Tibial artery (tissue), 4 donors: ENCODE measurements around the gene LPAR6.
A peak's percentile ranks its signal among the peaks of the same experiment; 100 is the strongest.
"Not testable (repeated sequence)": the region's sequence is repeated elsewhere in the genome, so short reads cannot be mapped to it uniquely, and the experiment has no call there.

Experiments used
- DNase-seq, 2 donors: peaks; one replicate each; pipeline ENCODE4 v3.0.0-alpha.2; 2019
- H3K27ac ChIP-seq, 2 donors: fragments of 200-600 bp; sonication (generic) in 1 of 2; 1 replicate in 1 of 2; 2 replicates in 1 of 2; pipeline ENCODE4 v1.5.1; 2018 to 2019; ENCODE audit warnings: mild to moderate bottlenecking in 1 of 2
- H3K27me3 ChIP-seq, 2 donors: fragments of 200-600 bp; sonication (generic) in 1 of 2; one replicate each; pipeline versions ENCODE4 v1.5.1 to v1.6.0; 2016 to 2019
- H3K36me3 ChIP-seq, 3 donors: fragments of 200-600 bp; sonication (generic) in 2 of 3; one replicate each; pipeline ENCODE4 v1.5.1; 2016 to 2019; ENCODE audit warnings: mild to moderate bottlenecking in 2 of 3
- H3K4me1 ChIP-seq, 4 donors: fragments of 200-600 bp; sonication (generic) in 2 of 4; 1 replicate in 3 of 4; 2 replicates in 1 of 4; pipeline ENCODE4 v1.5.1; 2016 to 2019
- H3K4me3 ChIP-seq, 2 donors: fragments of 200-600 bp; sonication (generic) in 1 of 2; 1 replicate in 1 of 2; 2 replicates in 1 of 2; pipeline ENCODE4 v1.5.1; 2018 to 2019; ENCODE audit warnings: mild to moderate bottlenecking in 2 of 2
- H3K9me3 ChIP-seq, 3 donors: fragments of 200-600 bp; sonication (generic) in 1 of 3; one replicate each; pipeline ENCODE4 v1.5.1; 2016 to 2019
- intact Hi-C: fragments of 100-400 bp; cut with DNase I; formaldehyde crosslinking; loops from one replicate; pipeline ENCODE4 v1.15.0; 2023; ENCODE audit warnings: low total_unique reads
- TF ChIP-seq, protein P1 (sequence below), 2 experiments: fragments of 200-600 bp in 1 of 2; fragments of 450-650 bp in 1 of 2; IDR thresholded peaks; one replicate each; pipeline ENCODE4 v1.5.1; 2017 to 2019; ENCODE audit warnings: antibody characterized with exemption in 2 of 2, mild to moderate bottlenecking in 1 of 2, moderate library complexity in 1 of 2

Gene LPAR6

DNA sequence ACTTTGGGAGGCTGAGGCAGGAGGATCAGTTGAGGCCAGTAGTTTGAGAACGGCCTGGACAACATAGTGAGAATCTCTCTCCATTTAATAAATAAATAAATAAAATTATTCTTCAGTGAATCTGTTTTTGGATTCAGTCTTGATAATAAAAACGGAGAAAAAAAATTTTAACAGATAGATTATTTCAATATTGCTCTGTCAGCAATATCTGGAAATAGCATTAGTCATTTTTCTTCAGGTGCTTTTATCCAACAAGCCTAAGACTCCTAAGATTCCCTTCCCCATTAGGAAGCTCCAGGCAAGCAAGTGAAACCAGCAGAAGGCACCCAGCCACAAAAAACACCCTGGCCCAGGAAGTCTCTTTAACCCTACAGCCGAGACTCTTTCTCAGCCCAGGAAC is 21.3 kb upstream of the LPAR6 start:
- Histone ChIP-seq H3K36me3 (no peaks in the 10 kb centered on the region), H3K27me3 (no peaks in the 10 kb centered on the region), H3K4me3 (no peak overlapping the region), H3K9me3 (no peaks in the 10 kb centered on the region), H3K4me1 (peaks cover 0 to 70% (median 28%) of the 10 kb centered on the region in 4 donors), H3K27ac (peak overlapping the region in 1 of 2 donors; percentile 18)
- no peak for DNase-seq
- intact Hi-C loops = no loop called here
- TF ChIP-seq, protein P1, sequence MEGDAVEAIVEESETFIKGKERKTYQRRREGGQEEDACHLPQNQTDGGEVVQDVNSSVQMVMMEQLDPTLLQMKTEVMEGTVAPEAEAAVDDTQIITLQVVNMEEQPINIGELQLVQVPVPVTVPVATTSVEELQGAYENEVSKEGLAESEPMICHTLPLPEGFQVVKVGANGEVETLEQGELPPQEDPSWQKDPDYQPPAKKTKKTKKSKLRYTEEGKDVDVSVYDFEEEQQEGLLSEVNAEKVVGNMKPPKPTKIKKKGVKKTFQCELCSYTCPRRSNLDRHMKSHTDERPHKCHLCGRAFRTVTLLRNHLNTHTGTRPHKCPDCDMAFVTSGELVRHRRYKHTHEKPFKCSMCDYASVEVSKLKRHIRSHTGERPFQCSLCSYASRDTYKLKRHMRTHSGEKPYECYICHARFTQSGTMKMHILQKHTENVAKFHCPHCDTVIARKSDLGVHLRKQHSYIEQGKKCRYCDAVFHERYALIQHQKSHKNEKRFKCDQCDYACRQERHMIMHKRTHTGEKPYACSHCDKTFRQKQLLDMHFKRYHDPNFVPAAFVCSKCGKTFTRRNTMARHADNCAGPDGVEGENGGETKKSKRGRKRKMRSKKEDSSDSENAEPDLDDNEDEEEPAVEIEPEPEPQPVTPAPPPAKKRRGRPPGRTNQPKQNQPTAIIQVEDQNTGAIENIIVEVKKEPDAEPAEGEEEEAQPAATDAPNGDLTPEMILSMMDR (IDR thresholded peaks at IDR 0.05) = no peak

DNA sequence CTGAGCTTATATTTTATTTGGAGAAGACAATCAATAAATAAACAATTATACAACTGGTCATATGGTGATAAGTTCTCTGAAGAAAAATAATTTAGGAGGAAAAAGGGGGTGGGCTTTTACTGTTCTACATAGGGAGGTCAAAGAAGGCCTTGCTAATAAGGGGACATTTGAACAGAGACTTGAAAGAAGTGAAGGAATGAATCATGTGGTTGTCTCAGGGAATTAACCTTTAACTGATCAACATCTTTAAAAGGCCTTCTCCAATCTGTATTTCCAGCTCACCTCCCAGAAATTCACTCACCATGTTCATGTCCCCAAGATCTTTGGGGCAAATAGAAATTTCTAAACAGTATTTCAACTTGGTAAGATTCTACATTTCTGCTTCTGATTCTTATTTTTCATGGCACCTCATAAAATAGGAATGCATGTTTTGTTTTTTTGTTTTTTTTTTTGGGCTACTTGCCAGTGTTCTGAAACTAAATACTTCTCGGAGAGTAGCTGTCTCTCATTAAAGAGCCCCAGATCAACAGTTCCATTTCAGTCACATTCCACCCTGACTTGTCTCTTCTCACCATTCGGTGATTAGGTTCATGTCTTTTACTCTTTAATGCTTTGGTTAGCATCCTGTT is 19.2 kb upstream of the LPAR6 start:
- Histone ChIP-seq H3K9me3 (no peaks in the 10 kb centered on the region), H3K27me3 (no peaks in the 10 kb centered on the region), H3K4me3 (no peak overlapping the region), H3K4me1 (peaks cover 0 to 62% (median 23%) of the 10 kb centered on the region in 4 donors), H3K27ac (peak overlapping the region; percentile 56 to 63), H3K36me3 (no peaks in the 10 kb centered on the region)
- DNase-seq = no peak
- intact Hi-C loops = no loop called here
- TF ChIP-seq, protein P1 (IDR thresholded peaks at IDR 0.05) = no peak

DNA sequence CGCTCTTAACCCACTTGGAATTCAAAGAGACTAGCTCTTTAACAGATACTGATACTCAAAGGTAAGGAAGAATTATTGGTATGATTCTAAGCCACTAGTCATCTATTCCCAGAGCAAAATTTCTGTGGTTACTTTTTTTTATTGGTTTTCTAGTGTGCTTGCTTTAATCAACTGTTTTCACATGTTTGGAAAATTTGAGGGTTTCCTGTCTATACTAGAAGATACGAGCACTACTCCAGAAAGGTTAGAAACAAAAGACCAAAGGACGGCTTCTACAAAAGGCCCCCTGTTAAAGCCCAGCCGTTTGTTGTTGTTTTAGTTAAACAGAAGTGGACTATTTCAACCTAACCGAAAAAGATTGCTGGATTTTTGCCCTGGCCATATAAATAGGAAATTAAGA is 18.5 kb upstream of the LPAR6 start:
- Histone ChIP-seq H3K4me1 (peaks cover 0 to 56% (median 16%) of the 10 kb centered on the region in 4 donors), H3K27ac (peak overlapping the region; percentile 56 to 63), H3K27me3 (no peaks in the 10 kb centered on the region), H3K36me3 (peaks cover 0 to 5% (median 0%) of the 10 kb centered on the region in 3 donors), H3K4me3 (no peak overlapping the region), H3K9me3 (no peaks in the 10 kb centered on the region)
- intact Hi-C loops = no loop called here
- no peak for DNase-seq
- TF ChIP-seq, protein P1 (IDR thresholded peaks at IDR 0.05) = no peak

DNA sequence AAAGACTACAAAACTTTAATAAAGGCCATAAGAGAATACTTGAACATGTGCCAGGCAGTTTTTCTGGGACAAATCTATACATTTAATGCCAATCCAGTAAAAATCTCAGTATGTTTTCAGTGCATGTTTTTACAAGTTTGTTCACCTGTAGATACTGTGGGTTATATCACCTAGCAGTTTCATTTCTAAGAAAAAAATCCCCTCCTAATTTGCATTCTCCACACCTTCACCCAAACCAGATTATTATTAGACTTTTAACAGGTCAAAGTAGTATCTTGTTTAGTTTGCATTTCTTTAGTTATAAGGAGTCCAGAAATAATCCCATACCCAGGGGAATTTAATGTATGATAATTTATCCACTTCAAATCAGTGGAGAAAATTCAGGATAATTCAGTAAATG is 17.0 kb upstream of the LPAR6 start:
- intact Hi-C loops = no loop called here
- Histone ChIP-seq H3K27ac (peak overlapping the region in 1 of 2 donors; percentile 56), H3K9me3 (no peaks in the 10 kb centered on the region), H3K4me1 (peaks cover 0 to 49% (median 14%) of the 10 kb centered on the region in 4 donors), H3K36me3 (peaks cover 0 to 5% (median 0%) of the 10 kb centered on the region in 3 donors), H3K4me3 (no peak overlapping the region), H3K27me3 (no peaks in the 10 kb centered on the region)
- TF ChIP-seq, protein P1 (IDR thresholded peaks at IDR 0.05) = no peak
- no peak for DNase-seq

DNA sequence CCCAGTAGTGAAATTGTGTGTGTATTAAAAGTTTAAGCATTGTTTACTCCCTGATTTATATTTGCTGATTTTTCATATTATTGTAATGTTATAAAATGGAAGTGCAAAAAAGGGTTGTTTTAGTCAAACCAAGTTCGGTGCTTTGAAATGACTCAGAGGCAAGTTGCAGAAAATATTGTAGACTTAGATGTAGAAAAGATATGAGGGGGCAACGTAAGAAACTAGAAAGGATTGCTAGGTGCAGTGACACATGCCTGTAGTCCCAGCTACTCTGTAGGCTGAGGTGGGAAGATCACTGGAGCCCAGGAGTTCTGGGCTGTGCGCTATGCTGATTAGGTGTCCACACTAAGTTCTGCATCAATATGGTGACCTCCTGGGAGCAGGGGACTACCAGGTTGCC is 16.1 kb upstream of the LPAR6 start:
- Histone ChIP-seq H3K4me1 (peaks cover 0 to 41% (median 14%) of the 10 kb centered on the region in 4 donors), H3K36me3 (peaks cover 0 to 5% (median 0%) of the 10 kb centered on the region in 3 donors), H3K27me3 (no peaks in the 10 kb centered on the region), H3K4me3 (no peak overlapping the region), H3K9me3 (no peaks in the 10 kb centered on the region), H3K27ac (no peak overlapping the region)
- TF ChIP-seq, protein P1 (IDR thresholded peaks at IDR 0.05) = no peak
- no peak for DNase-seq
- intact Hi-C loops = no loop called here

DNA sequence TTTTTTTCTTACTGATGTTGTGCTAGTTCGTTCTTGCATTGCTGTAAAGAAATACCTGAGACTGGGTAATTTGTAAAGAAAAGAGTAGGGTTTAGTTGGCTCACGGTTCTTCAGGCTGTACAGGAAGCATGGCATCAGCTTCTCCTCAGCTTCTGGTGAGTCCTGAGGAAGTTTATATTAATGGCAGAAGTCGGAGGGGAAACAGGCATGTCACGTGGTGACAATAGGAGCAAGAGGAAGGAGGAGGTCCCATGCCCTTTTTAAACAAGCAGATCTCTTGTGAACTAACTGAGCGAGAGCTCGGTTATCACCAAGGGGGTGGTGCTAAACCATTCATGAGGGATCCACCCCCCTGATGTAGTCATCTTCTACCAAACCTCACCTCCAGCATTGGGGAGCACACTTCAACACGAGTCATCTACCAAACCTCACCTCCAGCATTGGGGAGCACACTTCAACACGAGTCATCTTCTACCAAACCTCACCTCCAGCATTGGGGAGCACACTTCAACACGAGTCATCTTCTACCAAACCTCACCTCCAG is 13.9 kb upstream of the LPAR6 start:
- H3K27me3 ChIP-seq, intact Hi-C loops, H3K36me3 ChIP-seq, H3K27ac ChIP-seq, H3K9me3 ChIP-seq, DNase-seq, H3K4me3 ChIP-seq: not testable (repeated sequence)
- H3K4me1 ChIP-seq = peaks cover 0 to 29% (median 10%) of the 10 kb centered on the region in 4 donors
